Right atrium auricular region (tissue), 2 donors: ENCODE data around the gene REPIN1. TPM values are rescaled to one million over a fixed set of nuclear protein-coding genes. Genes with fewer than 3 reads are reported as not detected.
A peak's percentile ranks its signal among the peaks of the same experiment; 100 is the strongest.

Experiments
- DNase-seq: peaks from one replicate; pipeline ENCODE4 v3.0.0-alpha.2; 2019; ENCODE audit warnings: low spot score
- H3K27ac ChIP-seq, 2 donors: fragments of 200-600 bp; sonication (generic); 1 replicate in 1 of 2; 2 replicates in 1 of 2; pipeline ENCODE4 v1.5.1; 2016 to 2019
- H3K27me3 ChIP-seq, 2 donors: fragments of 200-600 bp; sonication (generic); one replicate each; pipeline versions ENCODE4 v1.5.1 to v1.6.0; 2017 to 2019
- H3K36me3 ChIP-seq: fragments of 200-600 bp; sonication (generic); one replicate; pipeline ENCODE4 v1.5.1; 2016
- H3K4me1 ChIP-seq, 2 donors: fragments of 200-600 bp; sonication (generic); one replicate each; pipeline versions ENCODE4 v1.5.1 to v1.6.0; 2017 to 2019
- H3K4me3 ChIP-seq, 2 donors: fragments of 200-600 bp; sonication (generic); 1 replicate in 1 of 2; 2 replicates in 1 of 2; pipeline ENCODE4 v1.5.1; 2017 to 2019; ENCODE audit warnings: mild to moderate bottlenecking in 1 of 2, moderate library complexity in 1 of 2
- H3K9me3 ChIP-seq, 2 donors: fragments of 200-600 bp; sonication (generic); one replicate each; pipeline ENCODE4 v1.5.1; 2019
- total RNA-seq, 2 donors: library from RNA; depleted of rRNA; stranded (reverse); fragments of >200 nt; gene quantifications; one replicate each; pipeline ENCODE4 v1.1.0, GENCODE V29; 2016
- TF ChIP-seq, protein P1 (sequence below), 2 donors: fragments of 200-600 bp; sonication (generic); IDR thresholded peaks; one replicate each; pipeline ENCODE4 v1.5.1; 2019; ENCODE audit warnings: antibody characterized with exemption in 2 of 2

Gene REPIN1
- total RNA-seq, 2 donors from 2014 or later = 100.0 to 110 TPM

GRCh38 chr7:150361807-150362621 lies 6.6 kb upstream of the REPIN1 start:
- Histone ChIP-seq H3K36me3 (no peaks in the 10 kb centered on the region), H3K4me3 (no peak overlapping the region), H3K9me3 (no peaks in the 10 kb centered on the region), H3K27me3 (no peaks in the 10 kb centered on the region), H3K4me1 (peaks cover 0 to 7% of the 10 kb centered on the region in 2 donors), H3K27ac (peak overlapping the region in 1 of 2 donors; percentile 51)
- no peak for DNase-seq
- TF ChIP-seq, protein P1, sequence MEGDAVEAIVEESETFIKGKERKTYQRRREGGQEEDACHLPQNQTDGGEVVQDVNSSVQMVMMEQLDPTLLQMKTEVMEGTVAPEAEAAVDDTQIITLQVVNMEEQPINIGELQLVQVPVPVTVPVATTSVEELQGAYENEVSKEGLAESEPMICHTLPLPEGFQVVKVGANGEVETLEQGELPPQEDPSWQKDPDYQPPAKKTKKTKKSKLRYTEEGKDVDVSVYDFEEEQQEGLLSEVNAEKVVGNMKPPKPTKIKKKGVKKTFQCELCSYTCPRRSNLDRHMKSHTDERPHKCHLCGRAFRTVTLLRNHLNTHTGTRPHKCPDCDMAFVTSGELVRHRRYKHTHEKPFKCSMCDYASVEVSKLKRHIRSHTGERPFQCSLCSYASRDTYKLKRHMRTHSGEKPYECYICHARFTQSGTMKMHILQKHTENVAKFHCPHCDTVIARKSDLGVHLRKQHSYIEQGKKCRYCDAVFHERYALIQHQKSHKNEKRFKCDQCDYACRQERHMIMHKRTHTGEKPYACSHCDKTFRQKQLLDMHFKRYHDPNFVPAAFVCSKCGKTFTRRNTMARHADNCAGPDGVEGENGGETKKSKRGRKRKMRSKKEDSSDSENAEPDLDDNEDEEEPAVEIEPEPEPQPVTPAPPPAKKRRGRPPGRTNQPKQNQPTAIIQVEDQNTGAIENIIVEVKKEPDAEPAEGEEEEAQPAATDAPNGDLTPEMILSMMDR (IDR thresholded peaks at IDR 0.05) = no peak

DNA sequence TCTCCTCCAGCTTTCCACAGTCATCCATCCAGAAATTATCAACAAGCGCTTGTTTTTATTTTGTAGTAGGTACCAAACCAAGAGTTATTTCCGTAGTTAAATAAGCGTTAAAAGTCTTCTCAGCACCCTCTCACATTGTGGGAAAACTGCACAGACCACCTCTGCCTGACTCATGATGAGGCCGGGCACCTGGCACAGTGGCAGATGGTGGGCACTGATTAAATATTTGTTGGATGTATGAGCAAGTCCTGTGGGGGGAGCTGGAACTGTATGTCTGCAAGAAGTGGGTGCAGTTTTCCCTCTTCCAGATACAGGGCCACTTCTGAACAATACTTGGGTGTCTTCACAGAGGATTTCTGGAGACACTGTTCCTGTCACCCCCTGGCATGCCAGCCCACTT lies 5.3 kb upstream of the REPIN1 start:
- no peak for DNase-seq
- TF ChIP-seq, protein P1 (IDR thresholded peaks at IDR 0.05) = no peak
- Histone ChIP-seq H3K27ac (no peak overlapping the region), H3K4me3 (no peak overlapping the region), H3K27me3 (no peaks in the 10 kb centered on the region), H3K36me3 (no peaks in the 10 kb centered on the region), H3K9me3 (no peaks in the 10 kb centered on the region), H3K4me1 (peaks cover 0 to 14% of the 10 kb centered on the region in 2 donors)

DNA sequence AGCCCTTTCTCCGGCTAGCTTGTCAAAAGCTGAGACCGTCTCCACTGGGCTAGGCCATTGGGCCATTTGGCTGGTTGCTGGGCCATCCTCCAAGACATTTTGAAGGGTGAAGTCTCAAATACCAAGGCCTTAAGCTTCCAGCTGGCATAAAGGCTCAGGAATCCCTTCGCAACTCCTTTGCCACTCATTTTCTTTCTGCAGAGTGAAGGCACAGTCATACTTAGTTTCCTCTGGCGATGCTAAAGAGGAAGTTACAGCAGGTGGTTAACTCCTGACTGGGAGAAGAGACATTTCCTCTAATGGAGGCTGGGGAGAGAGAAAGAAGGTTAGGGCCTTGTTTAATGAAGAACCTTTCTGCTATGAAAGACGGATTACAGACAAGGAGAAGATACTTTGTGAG lies 4.8 kb upstream of the REPIN1 start:
- DNase-seq = no peak
- H3K27ac ChIP-seq = no peak overlapping the region

DNA sequence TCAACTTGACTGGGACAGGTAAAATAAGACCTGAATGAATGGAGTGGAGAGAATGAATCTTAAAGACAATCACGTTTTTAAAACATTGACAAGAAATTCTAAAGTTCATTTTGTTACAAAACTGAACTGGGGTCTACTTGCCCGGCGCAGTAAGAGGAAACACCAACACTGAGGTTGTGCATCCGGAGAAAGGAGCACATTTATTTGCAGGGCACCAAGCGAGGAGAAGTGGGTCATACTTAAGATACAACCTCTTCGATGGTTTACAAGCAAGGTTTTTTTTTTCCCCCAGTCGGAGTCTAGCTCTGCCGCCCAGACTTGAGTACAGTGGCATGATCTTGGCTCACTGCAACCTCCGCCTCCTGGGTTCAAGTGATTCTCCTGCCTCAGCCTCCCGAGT lies 3.4 kb upstream of the REPIN1 start:
- TF ChIP-seq, protein P1 (IDR thresholded peaks at IDR 0.05) = no peak
- no peak overlapping the region for H3K4me3 ChIP-seq
- no peak overlapping the region for H3K27ac ChIP-seq

More for the DNA sequence above, 4.8 kb upstream of the REPIN1 start:
- Histone ChIP-seq H3K4me3 (no peak overlapping the region), H3K9me3 (no peaks in the 10 kb centered on the region), H3K36me3 (no peaks in the 10 kb centered on the region), H3K4me1 (peaks cover 0 to 14% of the 10 kb centered on the region in 2 donors), H3K27me3 (no peaks in the 10 kb centered on the region)
- TF ChIP-seq, protein P1 (IDR thresholded peaks at IDR 0.05) = no peak

GRCh38 chr7:150365673-150366398 lies 2.8 kb upstream of the REPIN1 start:
- peaks cover 11% of the 10 kb centered on the region for H3K36me3 ChIP-seq
- TF ChIP-seq, protein P1 (IDR thresholded peaks at IDR 0.05) = no peak
- H3K4me3 ChIP-seq = no peak overlapping the region
- no peak overlapping the region for H3K27ac ChIP-seq
- H3K4me1 ChIP-seq = peaks cover 0 to 31% of the 10 kb centered on the region in 2 donors
- H3K27me3 ChIP-seq = no peaks in the 10 kb centered on the region
- no peak for DNase-seq
- no peaks in the 10 kb centered on the region for H3K9me3 ChIP-seq

More for the DNA sequence above, 3.4 kb upstream of the REPIN1 start:
- Histone ChIP-seq H3K4me1 (peaks cover 0 to 24% of the 10 kb centered on the region in 2 donors), H3K27me3 (no peaks in the 10 kb centered on the region), H3K36me3 (peaks cover 5% of the 10 kb centered on the region), H3K9me3 (no peaks in the 10 kb centered on the region)
- no peak for DNase-seq
